Liver (tissue), 9 donors: ENCODE results near the gene MMD2. TPM values are rescaled to one million over a fixed set of nuclear protein-coding genes. Genes with fewer than 3 reads are reported as not detected.

Experiments
- DNase-seq: peaks from one replicate; pipeline ENCODE4 v3.0.0-alpha.2; 2017; ENCODE audit warnings: low spot score
- H3K27ac ChIP-seq, 2 donors: one replicate each; pipeline ENCODE4 v1.7.0; 2013; ENCODE audit warnings: inconsistent platforms in 2 of 2, low read length in 2 of 2, control low read depth in 1 of 2, low read depth in 1 of 2, mild to moderate bottlenecking in 1 of 2
- H3K27me3 ChIP-seq, 4 donors: one replicate each; pipeline versions ENCODE4 v1.6.1 to v1.7.0; 2013; ENCODE audit warnings: low read length in 3 of 4, inconsistent platforms in 1 of 4, mild to moderate bottlenecking in 1 of 4, moderate library complexity in 1 of 4; ENCODE audit not compliant: control insufficient read depth in 4 of 4, insufficient read depth in 4 of 4
- H3K36me3 ChIP-seq, 4 donors: one replicate each; pipeline versions ENCODE4 v1.6.1 to v1.7.0; 2013; ENCODE audit warnings: low read length in 3 of 4, mild to moderate bottlenecking in 3 of 4, low read depth in 1 of 4, moderate library complexity in 1 of 4; ENCODE audit not compliant: control insufficient read depth in 4 of 4, insufficient read depth in 3 of 4
- H3K4me1 ChIP-seq, 4 donors: one replicate each; pipeline versions ENCODE4 v1.6.1 to v1.7.0; 2013; ENCODE audit warnings: low read length in 3 of 4, mild to moderate bottlenecking in 3 of 4, moderate library complexity in 1 of 4; ENCODE audit not compliant: control insufficient read depth in 4 of 4, insufficient read depth in 4 of 4
- H3K4me3 ChIP-seq, 3 donors: one replicate each; pipeline versions ENCODE4 v1.6.1 to v1.7.0; 2013; ENCODE audit warnings: low read length in 3 of 3, control low read depth in 1 of 3, low read depth in 1 of 3, mild to moderate bottlenecking in 1 of 3
- H3K9ac ChIP-seq, 2 donors: one replicate each; pipeline ENCODE4 v1.7.0; 2013; ENCODE audit warnings: low read length in 2 of 2, mild to moderate bottlenecking in 2 of 2, moderate library complexity in 2 of 2, control low read depth in 1 of 2, low read depth in 1 of 2
- H3K9me3 ChIP-seq, 4 donors: one replicate each; pipeline versions ENCODE4 v1.6.1 to v1.7.0; 2013; ENCODE audit warnings: low read length in 3 of 4; ENCODE audit not compliant: control insufficient read depth in 4 of 4
- EGR1 ChIP-seq, 2 donors: IDR thresholded peaks; 2 replicates each; pipeline ENCODE4 v1.6.1; 2016 to 2018; ENCODE audit warnings: antibody characterized with exemption in 2 of 2, low read depth in 2 of 2
- FOXA1 ChIP-seq: IDR thresholded peaks from 2 replicates; pipeline ENCODE4 v1.6.1; 2016; ENCODE audit warnings: antibody characterized with exemption
- FOXA2 ChIP-seq: IDR thresholded peaks from 2 replicates; pipeline ENCODE4 v1.6.1; 2016; ENCODE audit warnings: antibody characterized with exemption
- GABPA ChIP-seq, 2 donors: IDR thresholded peaks in 1 of 2; conservative IDR thresholded peaks in 1 of 2; 2 replicates each; pipeline ENCODE4 v1.6.1; 2016; ENCODE audit warnings: antibody characterized with exemption in 2 of 2, mild to moderate bottlenecking in 1 of 2, moderate library complexity in 1 of 2
- HNF4A ChIP-seq, 2 donors: conservative IDR thresholded peaks; 2 replicates each; pipeline ENCODE4 v1.6.1; 2016; ENCODE audit warnings: antibody characterized with exemption in 2 of 2, mild to moderate bottlenecking in 2 of 2
- HNF4G ChIP-seq: IDR thresholded peaks from 2 replicates; pipeline ENCODE4 v1.6.1; 2016; ENCODE audit warnings: antibody characterized with exemption
- JUND ChIP-seq, 2 donors: IDR thresholded peaks; 2 replicates each; pipeline ENCODE4 v1.6.1; 2016; ENCODE audit warnings: antibody characterized with exemption in 2 of 2
- NR2F2 ChIP-seq: IDR thresholded peaks from 2 replicates; pipeline ENCODE4 v1.6.1; 2016; ENCODE audit warnings: antibody characterized with exemption
- RAD21 ChIP-seq, 2 donors: IDR thresholded peaks; 2 replicates each; pipeline ENCODE4 v1.6.1; 2016; ENCODE audit warnings: antibody characterized with exemption in 2 of 2, mild to moderate bottlenecking in 2 of 2
- REST ChIP-seq: IDR thresholded peaks from 2 replicates; pipeline ENCODE4 v1.6.1; 2016; ENCODE audit warnings: antibody characterized with exemption, mild to moderate bottlenecking
- RXRA ChIP-seq, 2 donors: IDR thresholded peaks; 2 replicates each; pipeline ENCODE4 v1.6.1; 2017 to 2018; ENCODE audit warnings: antibody characterized with exemption in 2 of 2, mild to moderate bottlenecking in 1 of 2
- SP1 ChIP-seq: IDR thresholded peaks from 2 replicates; pipeline ENCODE4 v1.6.1; 2018; ENCODE audit warnings: antibody characterized with exemption, mild to moderate bottlenecking
- TAF1 ChIP-seq: conservative IDR thresholded peaks from 2 replicates; pipeline ENCODE4 v1.6.1; 2016; ENCODE audit warnings: antibody characterized with exemption, mild to moderate bottlenecking
- YY1 ChIP-seq: IDR thresholded peaks from 2 replicates; pipeline ENCODE4 v1.6.1; 2016; ENCODE audit warnings: antibody characterized with exemption, mild to moderate bottlenecking
- WGBS: extraction: QIAGEN DNeasy Blood & Tissue Kit; methylation state at CpG from one replicate; pipeline ENCODE4 v1.1.7; 2013; 5-methylcytosine and 5-hydroxymethylcytosine counted together
- polyA plus RNA-seq, 2 donors: library from polyadenylated mRNA; stranded (reverse) in 1 of 2; unstranded in 1 of 2; fragments of 200-250 nt in 1 of 2; fragments of >200 nt in 1 of 2; fragmentation: Nextera tagmentation in 1 of 2; extraction: Ambion mirVana in 1 of 2; gene quantifications; one replicate each; pipeline versions ENCODE4 v1.2.1 to v1.2.3, GENCODE V29; 2013 to 2015
- total RNA-seq, 2 donors: library from RNA; depleted of rRNA; stranded (reverse); fragments of >200 nt; gene quantifications; one replicate each; pipeline ENCODE4 v1.2.3, GENCODE V29; 2014
- TF ChIP-seq, protein P1 (sequence below): fragments of 150-350 bp; IDR thresholded peaks from 2 replicates; pipeline ENCODE4 v1.5.1; 2017; ENCODE audit warnings: improper control_type of control experiment, low read depth, low read length; ENCODE audit not compliant: missing input control
- TF ChIP-seq, protein P2 (sequence below): IDR thresholded peaks from 2 replicates; pipeline ENCODE4 v1.6.1; 2016; ENCODE audit warnings: antibody characterized with exemption
- TF ChIP-seq, protein P3 (sequence below): IDR thresholded peaks from 2 replicates; pipeline ENCODE4 v1.6.1; 2016; ENCODE audit warnings: antibody characterized with exemption
- TF ChIP-seq, protein P4 (sequence below): IDR thresholded peaks from 2 replicates; pipeline ENCODE4 v1.6.1; 2016; ENCODE audit warnings: antibody characterized with exemption
- donor health status: healthy.
- donor health status: healthy.
- donor health status: healthy.
- donor health status: healthy.
- donor health status: healthy.

Gene MMD2
- total and polyA plus RNA-seq, 4 donors: not detected

DNA sequence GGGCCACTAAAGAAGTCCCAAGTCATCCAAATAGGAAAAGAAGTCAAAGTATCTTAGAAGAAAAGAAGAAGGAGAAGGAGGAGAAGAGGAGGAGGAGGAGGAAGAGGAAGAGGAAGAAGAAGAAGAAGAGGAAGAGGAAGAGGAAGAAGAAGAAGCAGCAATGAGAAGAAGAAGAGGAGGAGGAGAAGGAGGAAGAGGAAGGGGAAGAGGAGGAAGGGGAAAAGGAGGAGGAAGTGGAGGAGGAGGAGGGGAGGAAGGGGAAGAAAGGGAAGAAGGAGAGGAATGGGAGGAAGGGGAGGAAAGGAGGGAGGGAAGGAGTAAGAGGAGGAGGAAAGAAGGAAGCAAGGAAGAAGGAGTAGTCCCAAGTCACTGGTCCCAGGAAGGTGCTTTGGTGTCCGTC lies 53.8 kb downstream of the MMD2 start:
- H3K27me3 ChIP-seq: peaks cover 0 to 4% (median 0%) of the 10 kb centered on the region in 4 donors
- H3K4me1 ChIP-seq: no peaks in the 10 kb centered on the region
- H3K9me3 ChIP-seq: peaks cover 0 to 3% (median 1%) of the 10 kb centered on the region in 4 donors
- no peak overlapping the region for H3K27ac ChIP-seq
- no peak overlapping the region for H3K4me3 ChIP-seq
- H3K36me3 ChIP-seq: no peaks in the 10 kb centered on the region
- DNase-seq: no peak
- 77% methylated on average over 1 of the region's 1 CpG for WGBS
- no peak overlapping the region for H3K9ac ChIP-seq
- TF ChIP-seq FOXA1 (no peak), RAD21 (IDR thresholded peaks at IDR 0.05) (no peak), JUND (IDR thresholded peaks at IDR 0.05) (no peak), SP1 (no peak), RXRA (IDR thresholded peaks at IDR 0.05) (no peak), HNF4A (conservative IDR thresholded peaks at IDR 0.05) (no peak), FOXA2 (no peak), REST (no peak), NR2F2 (no peak), YY1 (no peak), TAF1 (no peak), HNF4G (no peak), EGR1 (IDR thresholded peaks at IDR 0.05; ENCODE audit: low read depth in 2 of 2) (no peak), GABPA (IDR thresholded peaks at IDR 0.05 in 1 of 2, conservative IDR thresholded peaks at IDR 0.05 in 1 of 2) (no peak)
- TF ChIP-seq, protein P1, sequence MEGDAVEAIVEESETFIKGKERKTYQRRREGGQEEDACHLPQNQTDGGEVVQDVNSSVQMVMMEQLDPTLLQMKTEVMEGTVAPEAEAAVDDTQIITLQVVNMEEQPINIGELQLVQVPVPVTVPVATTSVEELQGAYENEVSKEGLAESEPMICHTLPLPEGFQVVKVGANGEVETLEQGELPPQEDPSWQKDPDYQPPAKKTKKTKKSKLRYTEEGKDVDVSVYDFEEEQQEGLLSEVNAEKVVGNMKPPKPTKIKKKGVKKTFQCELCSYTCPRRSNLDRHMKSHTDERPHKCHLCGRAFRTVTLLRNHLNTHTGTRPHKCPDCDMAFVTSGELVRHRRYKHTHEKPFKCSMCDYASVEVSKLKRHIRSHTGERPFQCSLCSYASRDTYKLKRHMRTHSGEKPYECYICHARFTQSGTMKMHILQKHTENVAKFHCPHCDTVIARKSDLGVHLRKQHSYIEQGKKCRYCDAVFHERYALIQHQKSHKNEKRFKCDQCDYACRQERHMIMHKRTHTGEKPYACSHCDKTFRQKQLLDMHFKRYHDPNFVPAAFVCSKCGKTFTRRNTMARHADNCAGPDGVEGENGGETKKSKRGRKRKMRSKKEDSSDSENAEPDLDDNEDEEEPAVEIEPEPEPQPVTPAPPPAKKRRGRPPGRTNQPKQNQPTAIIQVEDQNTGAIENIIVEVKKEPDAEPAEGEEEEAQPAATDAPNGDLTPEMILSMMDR: no peak
- TF ChIP-seq, protein P2, sequence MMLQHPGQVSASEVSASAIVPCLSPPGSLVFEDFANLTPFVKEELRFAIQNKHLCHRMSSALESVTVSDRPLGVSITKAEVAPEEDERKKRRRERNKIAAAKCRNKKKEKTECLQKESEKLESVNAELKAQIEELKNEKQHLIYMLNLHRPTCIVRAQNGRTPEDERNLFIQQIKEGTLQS: no peak
- TF ChIP-seq, protein P3, sequence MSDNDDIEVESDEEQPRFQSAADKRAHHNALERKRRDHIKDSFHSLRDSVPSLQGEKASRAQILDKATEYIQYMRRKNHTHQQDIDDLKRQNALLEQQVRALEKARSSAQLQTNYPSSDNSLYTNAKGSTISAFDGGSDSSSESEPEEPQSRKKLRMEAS: no peak
- TF ChIP-seq, protein P4, sequence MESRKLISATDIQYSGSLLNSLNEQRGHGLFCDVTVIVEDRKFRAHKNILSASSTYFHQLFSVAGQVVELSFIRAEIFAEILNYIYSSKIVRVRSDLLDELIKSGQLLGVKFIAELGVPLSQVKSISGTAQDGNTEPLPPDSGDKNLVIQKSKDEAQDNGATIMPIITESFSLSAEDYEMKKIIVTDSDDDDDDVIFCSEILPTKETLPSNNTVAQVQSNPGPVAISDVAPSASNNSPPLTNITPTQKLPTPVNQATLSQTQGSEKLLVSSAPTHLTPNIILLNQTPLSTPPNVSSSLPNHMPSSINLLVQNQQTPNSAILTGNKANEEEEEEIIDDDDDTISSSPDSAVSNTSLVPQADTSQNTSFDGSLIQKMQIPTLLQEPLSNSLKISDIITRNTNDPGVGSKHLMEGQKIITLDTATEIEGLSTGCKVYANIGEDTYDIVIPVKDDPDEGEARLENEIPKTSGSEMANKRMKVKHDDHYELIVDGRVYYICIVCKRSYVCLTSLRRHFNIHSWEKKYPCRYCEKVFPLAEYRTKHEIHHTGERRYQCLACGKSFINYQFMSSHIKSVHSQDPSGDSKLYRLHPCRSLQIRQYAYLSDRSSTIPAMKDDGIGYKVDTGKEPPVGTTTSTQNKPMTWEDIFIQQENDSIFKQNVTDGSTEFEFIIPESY: no peak
